ENCODE results near the gene SNRNP200. TPM values are rescaled to one million over a fixed set of nuclear protein-coding genes. Genes with fewer than 3 reads are reported as not detected.

The SNRNP200 gene
- total and polyA plus RNA-seq, 11 donors: 38.8 to 85.5 (median 66.6) TPM

DNA sequence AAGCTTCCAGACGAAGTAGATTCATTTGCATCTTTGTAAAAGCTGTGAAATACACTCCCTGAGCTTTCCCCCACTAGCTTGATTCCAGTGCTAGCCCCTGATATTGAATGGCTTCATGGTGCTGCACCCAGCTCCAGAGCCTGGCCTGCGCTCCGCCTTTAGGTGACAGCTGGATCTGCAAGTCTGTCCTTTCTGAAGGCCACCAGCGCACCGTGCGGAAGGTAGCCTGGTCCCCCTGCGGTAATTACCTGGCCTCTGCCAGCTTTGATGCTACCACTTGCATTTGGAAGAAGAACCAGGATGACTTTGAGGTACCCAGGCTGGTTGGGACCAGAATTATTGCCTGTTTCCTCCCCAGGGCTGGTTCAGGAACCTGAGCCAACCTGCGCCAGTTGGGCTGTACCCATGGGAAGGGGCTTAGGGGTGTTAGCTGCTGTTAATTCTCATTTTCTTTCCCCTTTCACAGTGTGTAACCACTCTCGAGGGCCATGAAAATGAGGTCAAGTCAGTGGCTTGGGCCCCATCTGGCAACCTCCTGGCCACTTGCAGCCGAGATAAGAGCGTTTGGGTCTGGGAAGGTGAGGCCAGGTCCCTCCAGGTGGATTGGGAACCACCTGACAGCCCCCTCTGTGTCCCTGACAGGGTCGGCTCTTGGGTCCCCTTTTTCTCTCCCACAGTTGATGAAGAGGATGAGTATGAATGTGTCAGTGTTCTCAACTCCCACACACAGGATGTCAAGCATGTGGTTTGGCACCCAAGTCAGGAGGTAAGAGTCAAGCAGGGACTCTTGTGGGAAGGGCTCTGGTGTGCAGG is 38.0 kb downstream of the SNRNP200 start:
- 70 to 75% (median 73%) methylated on average over 12 of the region's 12 CpGs for whole genome bisulfite sequencing, 4 donors
- no peak for TF ChIP-seq POLR2A (IDR thresholded peaks at IDR 0.05)
- TF ChIP-seq CTCF (IDR thresholded peaks at IDR 0.05): peak in 3 of 12 donors; percentile 9 to 18 (median 11)
- Histone ChIP-seq H3K27me3 (no peaks in the 10 kb centered on the region), H3K36me3 (peaks cover 0 to 70% (median 66%) of the 10 kb centered on the region in 9 donors), H3K4me1 (peaks cover 12 to 42% (median 36%) of the 10 kb centered on the region in 12 donors), H3K9me3 (no peaks in the 10 kb centered on the region), H3K4me3 (peak overlapping the region in 9 of 12 donors; percentile 82 to 100 (median 90)), H3K27ac (peak overlapping the region in 4 of 12 donors; percentile 81 to 98 (median 87))
- intact Hi-C loops (cut with DNase I): loop anchor here in 7 of 10 donors (2.0 to 10.0 kb wide), 7 partner anchors 35 to 133 kb away; partner anchors contain the start of genes SNRNP200 (in 3 of the 7), ASTL (in 2 of the 7) and DUSP2 (in 2 of the 7)
- no peak for DNase-seq
- no peak for ATAC-seq

DNA sequence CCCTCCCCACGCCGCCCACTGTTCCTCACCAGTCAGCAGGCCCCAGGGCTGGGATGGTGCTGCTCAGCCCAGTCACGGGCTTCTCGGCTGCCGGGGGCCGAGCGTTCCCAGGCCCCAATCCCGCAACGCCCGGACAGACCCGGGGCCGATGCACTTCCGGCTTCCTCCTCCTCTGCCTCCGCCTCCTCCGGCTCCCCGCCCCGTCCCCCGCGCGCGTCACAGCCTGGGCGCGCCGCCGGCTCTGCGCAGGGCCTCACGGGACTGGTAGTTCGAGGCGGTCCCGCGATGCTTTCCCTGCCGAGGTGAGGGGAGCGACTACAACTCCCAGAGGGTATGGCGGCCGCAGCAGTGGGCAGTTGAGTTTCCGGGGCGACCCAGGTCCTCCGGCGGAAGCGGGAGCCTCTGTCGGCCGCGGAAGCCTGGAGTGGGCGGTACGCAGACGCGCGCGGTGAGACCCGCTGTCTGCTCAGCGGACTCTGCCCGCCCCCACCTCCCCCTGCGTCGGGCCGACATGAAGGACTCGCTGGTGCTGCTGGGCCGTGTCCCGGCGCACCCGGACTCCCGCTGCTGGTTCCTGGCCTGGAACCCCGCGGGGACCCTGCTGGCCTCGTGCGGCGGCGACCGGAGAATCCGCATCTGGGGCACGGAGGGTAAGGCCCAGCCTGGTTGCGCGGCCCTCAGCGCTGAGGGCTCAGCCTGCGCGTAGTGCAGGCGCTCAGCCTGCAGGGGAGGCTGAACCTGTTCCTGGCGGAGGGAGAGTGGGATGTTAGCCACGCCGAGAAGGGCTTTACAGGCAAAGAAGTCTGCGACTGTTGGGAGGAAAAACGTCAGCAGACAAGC is 39.3 kb downstream of the SNRNP200 start, which contains the start of the genes CIAO1 and TMEM127:
Gene CIAO1, plus strand, starts transcription at position 386 of the 840 bp plus-strand sequence. Its CDS starts 126 bp downstream, at position 512.
Gene TMEM127, minus strand, starts transcription at position 158 of the 840 bp plus-strand sequence. CDS start 616 bp downstream, outside the sequence.
- DNase-seq: peak; percentile 99 to 100 (median 99)
- WGBS, 4 donors: 0 to 1% (median 1%) methylated on average over 42 to 81 of the region's 81 CpGs
- Histone ChIP-seq H3K27me3 (no peaks in the 10 kb centered on the region), H3K4me1 (peaks cover 16 to 55% (median 49%) of the 10 kb centered on the region in 12 donors), H3K36me3 (peaks cover 0 to 70% (median 63%) of the 10 kb centered on the region in 9 donors), H3K27ac (peak within 1 kb of the TSS; percentile 86 to 98 (median 95)), H3K9me3 (no peaks in the 10 kb centered on the region), H3K4me3 (peak within 1 kb of the TSS; percentile 72 to 100 (median 90))
- intact Hi-C loops (cut with DNase I): loop anchor here in 9 of 10 donors (2.0 to 10.0 kb wide), 9 partner anchors 36 to 131 kb away; partner anchors contain the start of genes ASTL (in 3 of the 9), SNRNP200 (in 3 of the 9), DUSP2 (in 2 of the 9) and STARD7 (in 1 of the 9)
- TF ChIP-seq POLR2A (IDR thresholded peaks at IDR 0.05) (peak; percentile 91 to 97), CTCF (IDR thresholded peaks at IDR 0.05) (peak in 7 of 12 donors; percentile 7 to 30 (median 20))
- ATAC-seq: peak; percentile 95 to 97 (median 96)

DNA sequence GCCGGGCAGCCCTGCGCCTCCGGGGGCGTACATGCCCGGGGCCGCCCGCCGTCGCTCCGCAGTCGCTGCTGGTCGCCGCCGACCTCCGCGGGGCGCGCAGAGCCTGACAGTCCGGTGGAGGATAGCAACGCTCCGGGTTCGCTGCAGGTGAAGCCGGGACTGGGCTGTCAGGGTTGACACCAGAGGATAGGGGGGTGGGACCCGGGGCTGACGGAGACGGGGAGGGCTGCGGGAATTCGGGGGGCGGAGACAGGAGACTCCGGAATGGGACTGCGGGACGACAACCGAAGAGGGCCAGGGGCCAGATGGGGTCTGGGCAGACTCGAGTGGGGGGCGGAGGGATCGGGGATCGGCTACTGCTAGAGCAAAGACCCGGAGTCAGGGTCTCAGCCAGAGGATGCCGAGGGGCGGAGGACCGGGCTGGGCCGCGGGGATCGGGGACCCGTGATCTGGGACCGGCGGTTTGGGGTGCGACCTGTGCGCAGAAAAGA is 40.0 kb downstream of the SNRNP200 start:
- H3K27ac ChIP-seq: peak overlapping the region; percentile 86 to 98 (median 95)
- intact Hi-C loops (cut with DNase I): loop anchor here in 7 of 10 donors (2.0 to 10.0 kb wide), 8 partner anchors 37 to 131 kb away; partner anchors contain the start of genes ASTL (in 3 of the 7), DUSP2 (in 2 of the 7) and STARD7 (in 1 of the 7)
- H3K4me3 ChIP-seq: peak overlapping the region; percentile 72 to 100 (median 90)
- 0 to 3% (median 1%) methylated on average over 24 to 49 of the region's 49 CpGs for WGBS, 4 donors
- H3K27me3 ChIP-seq: no peaks in the 10 kb centered on the region
- H3K9me3 ChIP-seq: no peaks in the 10 kb centered on the region
- peak; percentile 70 to 79 (median 75) for DNase-seq
- TF ChIP-seq CTCF (IDR thresholded peaks at IDR 0.05) (no peak), POLR2A (IDR thresholded peaks at IDR 0.05) (no peak)
- peaks cover 20 to 62% (median 55%) of the 10 kb centered on the region in 12 donors for H3K4me1 ChIP-seq
- peaks cover 0 to 63% (median 57%) of the 10 kb centered on the region in 9 donors for H3K36me3 ChIP-seq
- peak; percentile 5 to 44 (median 37) for ATAC-seq
